Measurements from ENCODE around the gene MARCHF3.
"Not testable (repeated sequence)": the region's sequence is repeated elsewhere in the genome, so short reads cannot be mapped to it uniquely, and the experiment has no call there.

Gene MARCHF3

DNA sequence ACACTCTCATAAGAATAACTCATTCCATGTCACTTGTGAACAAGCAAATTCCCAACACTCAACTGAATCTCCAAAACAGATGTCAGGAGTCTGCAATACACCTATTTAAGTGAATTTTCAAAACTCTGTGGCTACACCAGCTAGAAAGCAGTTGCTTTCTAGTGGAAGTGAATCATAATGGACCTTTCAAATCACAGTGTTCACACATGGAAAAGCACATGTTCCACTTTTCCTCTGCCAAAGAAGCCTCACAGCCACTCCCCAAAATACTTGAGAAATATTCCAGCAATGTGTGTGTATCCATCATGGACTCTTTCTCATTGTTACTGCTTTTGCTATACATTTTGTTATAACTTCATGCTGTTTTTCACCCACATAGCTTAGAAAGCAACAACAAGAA, 17.4 kb downstream of the MARCHF3 start:
- TF ChIP-seq ZNF274 (IDR thresholded peaks at IDR 0.05; ENCODE audit: low read depth, low read length) = no peak
- H3K4me3 ChIP-seq (ENCODE audit: low read length) = no peak overlapping the region

DNA sequence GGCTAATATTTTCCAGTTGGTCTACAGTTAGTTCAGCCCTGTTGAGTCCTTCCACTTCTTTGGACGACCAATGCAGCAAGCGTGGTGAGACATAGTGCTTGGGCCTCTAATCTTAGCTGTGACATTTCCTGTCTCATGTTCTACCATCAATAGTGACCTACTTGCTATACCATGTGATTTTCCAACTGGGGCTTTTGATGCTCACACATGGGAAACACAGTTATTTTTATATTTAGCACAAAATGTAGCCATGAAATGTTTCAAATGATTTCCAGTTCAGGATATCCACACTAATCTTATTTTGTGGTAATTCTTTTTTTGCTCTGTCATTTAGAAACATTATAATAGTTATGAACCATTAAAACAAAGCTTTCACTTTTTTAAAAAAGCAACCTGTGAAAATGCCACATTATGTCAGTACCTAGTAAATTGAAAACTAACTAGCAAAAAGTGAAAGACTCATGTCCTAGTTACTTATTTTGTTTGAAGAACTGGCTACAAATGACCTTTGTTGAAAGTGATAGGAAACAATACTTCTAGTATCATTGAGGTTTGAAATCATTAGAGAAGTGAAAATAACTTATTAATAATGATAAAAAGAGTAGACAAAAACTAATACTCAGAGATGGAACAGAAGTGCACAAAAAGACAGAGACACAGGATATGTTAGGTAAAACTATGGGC, 18.3 kb downstream of the MARCHF3 start:
- no peak overlapping the region for H3K4me3 ChIP-seq (ENCODE audit: low read length)
- TF ChIP-seq ZNF274 (IDR thresholded peaks at IDR 0.05; ENCODE audit: low read depth, low read length) = no peak

DNA sequence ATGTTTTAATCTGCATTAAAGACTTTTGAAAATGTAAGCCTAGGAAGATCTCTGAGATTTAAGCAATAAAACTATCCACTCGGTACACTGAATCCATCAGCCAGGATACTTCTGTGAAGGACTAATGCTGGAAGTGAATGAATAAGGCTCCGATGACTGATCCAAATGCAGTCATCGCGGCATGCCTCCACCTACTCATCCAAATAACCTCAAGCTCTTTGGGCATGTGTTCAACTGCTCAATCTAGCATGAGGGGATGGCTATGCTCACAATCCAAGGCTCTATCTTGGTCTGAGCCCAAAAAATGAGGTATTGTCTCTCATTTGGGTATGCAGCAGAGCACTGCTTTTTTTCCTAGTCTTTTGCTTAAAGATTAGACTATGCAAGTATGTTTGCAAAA, 19.2 kb downstream of the MARCHF3 start:
- no peak for TF ChIP-seq ZNF274 (IDR thresholded peaks at IDR 0.05; ENCODE audit: low read depth, low read length)
- no peak overlapping the region for H3K4me3 ChIP-seq (ENCODE audit: low read length)

DNA sequence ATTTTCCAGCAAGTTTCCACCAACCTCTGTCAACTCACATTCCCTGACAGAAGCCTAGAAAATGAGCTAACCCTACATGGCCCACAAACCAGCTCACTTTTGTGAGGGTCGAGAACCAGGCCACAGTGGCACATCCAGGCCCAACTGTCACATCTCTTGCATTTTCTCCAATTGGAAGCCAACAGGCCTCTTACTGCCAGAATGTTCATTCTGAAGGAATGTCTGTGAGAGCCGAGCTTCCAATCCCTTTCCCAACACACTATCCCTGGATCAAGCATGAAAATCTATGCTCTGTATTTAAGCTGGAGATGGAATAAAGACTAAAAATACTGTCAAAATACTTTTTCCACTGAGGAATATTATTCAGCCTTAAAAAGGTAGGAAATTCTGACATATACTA, 20.0 kb downstream of the MARCHF3 start:
- no peak for TF ChIP-seq ZNF274 (IDR thresholded peaks at IDR 0.05; ENCODE audit: low read depth, low read length)
- H3K4me3 ChIP-seq (ENCODE audit: low read length) = no peak overlapping the region

DNA sequence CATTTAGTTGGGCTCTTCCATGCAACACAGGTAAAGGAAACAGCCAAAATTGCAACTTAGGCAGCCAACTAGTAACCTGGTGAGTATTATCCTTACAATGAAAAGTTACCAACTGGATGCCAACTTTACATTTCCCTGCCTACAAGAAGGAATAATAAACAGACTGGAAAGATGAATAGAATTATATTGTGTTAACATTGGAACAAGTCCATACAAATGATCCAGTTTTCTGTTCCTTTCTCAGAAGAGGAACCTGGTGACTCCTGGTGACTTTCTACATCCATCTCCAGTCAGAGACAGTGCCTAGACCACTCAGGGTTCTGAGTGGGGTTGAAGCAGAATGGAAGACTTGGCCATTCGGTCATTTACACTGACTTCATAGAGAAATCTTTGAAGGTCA, 20.6 kb downstream of the MARCHF3 start:
- TF ChIP-seq ZNF274 (IDR thresholded peaks at IDR 0.05; ENCODE audit: low read depth, low read length) = no peak
- H3K4me3 ChIP-seq (ENCODE audit: low read length) = no peak overlapping the region

DNA sequence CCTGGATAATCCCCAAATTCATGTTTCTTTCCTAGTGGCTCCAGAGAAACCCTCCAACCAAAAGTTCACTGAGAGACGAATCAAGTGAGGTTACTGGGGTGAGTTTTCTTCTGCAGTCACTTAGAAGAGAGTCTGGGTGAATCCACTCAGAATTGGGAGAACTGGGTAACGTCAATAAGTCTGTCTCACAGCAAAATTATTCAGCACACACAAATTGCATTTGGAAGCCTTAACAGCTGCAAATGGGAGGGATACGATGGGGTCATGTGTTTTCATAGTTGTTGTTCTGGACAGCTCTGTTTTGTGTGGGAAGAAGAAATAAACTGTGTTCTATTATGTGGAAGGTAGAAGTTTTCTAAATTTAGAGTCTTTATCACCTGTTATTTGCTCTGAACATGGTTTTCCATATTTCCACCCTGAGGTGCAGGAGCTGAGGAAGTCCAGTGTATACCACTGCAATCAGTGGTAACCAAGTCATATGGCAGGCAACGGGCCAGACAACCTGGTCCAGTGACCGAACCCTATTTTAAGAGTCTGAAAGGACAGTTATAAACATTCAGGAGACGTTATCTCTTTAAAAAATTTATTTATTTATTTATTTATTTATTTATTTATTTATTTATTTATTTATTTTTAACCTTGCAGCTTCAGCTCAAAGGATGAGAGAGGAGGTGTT, 21.9 kb downstream of the MARCHF3 start:
- no peak overlapping the region for H3K4me3 ChIP-seq (ENCODE audit: low read length)
- no peak for TF ChIP-seq ZNF274 (IDR thresholded peaks at IDR 0.05; ENCODE audit: low read depth, low read length)

DNA sequence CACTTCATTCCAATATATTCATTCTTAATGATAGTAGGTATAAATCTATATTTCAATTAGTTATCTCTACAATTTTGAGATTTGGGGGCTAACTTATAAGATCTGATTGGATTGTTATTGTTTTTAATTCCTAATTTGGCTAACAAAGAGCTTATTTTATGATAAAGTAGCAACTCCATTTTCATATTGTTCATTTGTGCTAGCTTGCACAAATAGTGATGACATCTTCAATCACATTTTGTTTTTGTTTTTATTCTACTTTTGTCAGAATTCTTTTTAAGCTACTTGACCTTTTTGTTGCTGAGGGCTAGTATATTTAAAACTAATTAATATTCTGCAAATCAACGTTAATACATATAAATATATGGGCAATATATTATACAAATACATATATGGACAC, 22.8 kb downstream of the MARCHF3 start:
- H3K4me3 ChIP-seq (ENCODE audit: low read length) = no peak overlapping the region
- TF ChIP-seq ZNF274 (IDR thresholded peaks at IDR 0.05; ENCODE audit: low read depth, low read length) = no peak

DNA sequence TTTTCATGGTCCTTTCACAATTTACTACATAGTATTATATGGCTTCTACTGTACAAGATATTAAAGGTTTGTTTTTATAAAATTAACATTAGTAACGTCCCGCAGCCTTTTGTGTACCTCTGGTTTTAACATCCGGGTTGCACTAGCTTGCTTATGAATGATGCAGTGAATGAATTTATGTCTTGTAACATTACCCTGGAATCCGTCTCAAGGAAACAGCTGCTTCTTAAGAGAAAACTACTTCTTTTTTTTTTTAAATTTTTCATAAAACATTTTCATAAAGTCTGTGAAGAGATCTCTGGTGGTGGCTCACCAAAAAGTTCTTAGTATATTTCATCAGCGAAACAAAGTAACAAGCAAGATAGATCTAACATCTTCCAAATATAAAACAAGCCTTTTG, 23.6 kb downstream of the MARCHF3 start:
- H3K4me3 ChIP-seq (ENCODE audit: low read length) = no peak overlapping the region
- TF ChIP-seq ZNF274 (IDR thresholded peaks at IDR 0.05; ENCODE audit: low read depth, low read length) = no peak

DNA sequence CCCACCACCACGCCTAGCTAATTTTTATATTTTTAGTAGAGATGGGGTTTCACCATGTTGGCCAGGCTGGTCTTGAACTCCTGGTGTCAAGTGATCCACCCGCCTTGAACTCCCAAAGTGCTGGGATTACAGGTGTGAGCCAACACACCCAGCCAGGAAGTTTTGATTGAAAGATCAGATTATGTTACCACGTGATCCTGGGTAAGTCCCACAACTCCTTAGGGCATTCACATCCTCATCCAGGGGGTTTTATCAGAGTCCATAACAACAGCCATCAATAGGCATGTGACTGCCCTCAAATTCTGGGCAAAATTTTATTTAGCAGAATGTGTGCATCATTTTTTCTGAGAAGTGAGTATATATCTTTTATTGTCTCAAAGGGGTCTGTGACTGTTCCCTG, 25.1 kb downstream of the MARCHF3 start:
- not testable (repeated sequence) for H3K4me3 ChIP-seq (ENCODE audit: low read length)

DNA sequence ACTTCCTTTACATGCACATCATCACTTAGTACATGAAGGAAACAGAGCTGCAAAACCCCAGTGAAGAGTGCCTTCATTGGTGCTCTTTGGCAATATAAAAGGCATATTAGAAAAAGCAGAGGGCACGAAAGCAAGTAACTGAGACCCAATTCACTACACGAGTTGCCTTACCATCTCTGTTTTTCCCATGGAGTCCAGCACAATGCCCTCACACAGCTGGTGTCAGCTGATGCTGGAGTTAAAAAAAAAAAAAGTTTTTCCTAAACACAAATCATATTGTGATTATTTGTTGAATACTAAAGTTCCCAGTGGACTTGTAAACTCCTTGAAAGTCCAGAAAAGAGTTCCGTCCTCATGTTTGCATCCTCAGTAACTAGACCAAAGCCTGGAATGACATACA, 25.6 kb downstream of the MARCHF3 start:
- H3K4me3 ChIP-seq (ENCODE audit: low read length) = no peak overlapping the region
- no peak for TF ChIP-seq ZNF274 (IDR thresholded peaks at IDR 0.05; ENCODE audit: low read depth, low read length)

DNA sequence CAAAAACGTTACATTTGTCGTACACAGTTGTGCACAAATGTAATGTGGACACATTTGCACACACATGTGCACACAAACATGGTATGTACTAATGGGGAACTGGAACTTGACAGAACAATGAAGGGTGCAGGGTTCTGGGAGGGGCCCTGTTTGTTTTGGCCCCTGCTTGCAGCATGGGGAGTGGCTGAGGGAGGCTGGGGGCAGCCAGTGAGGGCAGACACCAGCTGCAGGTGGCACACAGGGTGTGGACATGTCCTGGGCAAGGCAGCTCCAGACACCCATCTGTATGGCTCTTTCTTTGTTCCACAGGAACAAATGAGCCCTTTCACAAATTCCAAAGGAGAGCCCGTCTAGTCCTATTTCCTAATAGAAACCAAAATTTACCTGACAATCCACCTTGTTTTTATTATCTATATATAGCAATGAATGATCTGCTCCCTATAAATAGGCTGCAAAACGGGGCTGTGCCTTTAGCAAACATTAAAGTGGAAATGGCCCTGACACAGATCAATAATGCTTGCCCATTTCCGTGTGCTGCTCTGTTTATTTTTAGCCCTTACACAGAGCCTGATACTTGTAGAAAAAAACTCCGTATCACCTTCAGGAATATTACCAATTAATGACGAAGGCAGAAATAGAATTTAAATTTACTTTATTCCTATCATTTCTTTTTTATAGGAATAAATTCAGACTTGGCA, 26.4 kb downstream of the MARCHF3 start:
- TF ChIP-seq ZNF274 (IDR thresholded peaks at IDR 0.05; ENCODE audit: low read depth, low read length) = no peak
- H3K4me3 ChIP-seq (ENCODE audit: low read length) = no peak overlapping the region

DNA sequence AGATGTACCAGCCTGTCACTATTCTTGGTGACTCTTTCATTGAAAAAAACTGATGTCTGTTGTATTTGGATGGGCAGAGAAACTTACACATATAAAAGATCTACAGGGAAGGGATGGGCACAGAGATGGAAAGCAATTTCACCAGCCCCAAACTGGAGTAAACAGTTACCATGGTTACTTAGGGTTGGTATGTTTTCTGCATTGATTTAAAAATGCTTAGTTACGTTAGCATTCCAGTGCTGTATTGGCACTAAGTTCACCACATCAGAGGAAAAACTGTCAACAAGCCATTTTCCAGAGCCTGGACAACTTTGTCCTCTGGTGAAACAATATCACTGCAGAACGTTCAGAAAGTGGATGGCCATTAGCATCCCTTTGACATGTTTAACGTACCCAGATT, 28.0 kb downstream of the MARCHF3 start:
- H3K4me3 ChIP-seq (ENCODE audit: low read length) = no peak overlapping the region

DNA sequence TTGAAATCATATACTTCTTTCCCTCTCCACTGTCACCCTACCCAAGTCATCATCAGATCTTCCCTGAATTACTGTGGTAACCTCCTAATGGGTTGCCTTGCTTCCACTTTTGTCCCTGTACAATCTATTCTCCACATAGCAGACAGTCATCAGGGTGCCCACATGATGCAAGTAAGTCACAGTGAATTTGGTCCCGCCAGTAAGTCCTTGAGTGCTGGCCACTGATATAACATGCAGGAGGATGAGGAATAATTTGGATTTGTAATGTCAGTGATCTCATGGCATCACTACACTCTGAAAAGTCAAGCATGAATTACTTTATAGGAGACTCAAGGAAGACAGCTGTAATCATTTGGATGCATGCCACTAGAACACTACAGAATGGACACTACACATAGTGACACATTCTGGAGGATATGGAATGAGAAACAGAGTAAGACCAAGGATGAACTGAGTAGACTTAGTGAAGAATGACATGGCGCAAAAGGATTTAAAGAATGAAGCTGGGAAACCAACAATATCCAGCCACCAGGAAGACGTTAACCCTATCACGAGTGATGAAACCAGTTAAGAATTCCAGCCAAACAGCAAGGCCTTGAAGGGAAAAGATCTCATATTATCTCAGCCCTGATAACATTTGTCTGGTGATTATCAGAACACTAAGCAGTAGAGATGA, 28.6 kb downstream of the MARCHF3 start:
- no peak for TF ChIP-seq ZNF274 (IDR thresholded peaks at IDR 0.05; ENCODE audit: low read depth, low read length)
- H3K4me3 ChIP-seq (ENCODE audit: low read length) = no peak overlapping the region

More for the DNA sequence above, 28.0 kb downstream of the MARCHF3 start:
- TF ChIP-seq ZNF274 (IDR thresholded peaks at IDR 0.05; ENCODE audit: low read depth, low read length) = no peak

DNA sequence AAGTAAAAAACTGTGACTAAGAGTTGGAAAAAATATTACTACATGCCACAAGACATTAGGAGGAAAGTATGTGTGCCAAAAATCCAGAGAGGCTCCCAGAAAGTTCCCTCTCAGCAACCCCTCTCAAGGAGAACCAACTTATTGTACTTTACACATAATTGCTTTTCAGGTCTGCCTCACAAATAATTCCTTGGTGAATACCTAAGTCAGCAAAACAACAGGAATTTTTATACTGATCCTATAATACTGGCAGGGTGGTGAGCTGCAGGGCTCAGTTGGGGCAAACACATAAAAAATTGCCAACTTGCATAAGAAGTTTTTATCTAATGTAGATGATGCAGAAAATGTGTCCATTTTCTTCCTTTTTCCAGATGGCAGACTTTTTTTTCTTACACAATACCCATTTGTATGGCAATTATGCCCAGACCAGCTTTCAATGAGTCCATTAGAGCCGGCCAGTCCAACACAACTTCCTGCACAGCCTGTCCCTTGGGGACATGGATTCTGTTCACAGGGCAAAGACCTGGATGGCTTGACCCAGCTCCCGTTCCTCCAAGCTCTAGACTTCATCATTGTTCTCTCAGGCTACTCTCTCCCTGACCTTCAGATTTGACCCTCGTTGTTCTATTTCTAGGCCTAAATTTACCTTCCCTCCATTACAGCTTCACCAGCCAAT, 31.3 kb downstream of the MARCHF3 start:
- TF ChIP-seq ZNF274 (IDR thresholded peaks at IDR 0.05; ENCODE audit: low read depth, low read length) = no peak
- H3K4me3 ChIP-seq (ENCODE audit: low read length) = no peak overlapping the region
